Stimulated activated CD4-positive, alpha-beta T cell treated with anti-CD3 and anti-CD28 coated beads, Interleukin-15, amount 100 ng/mL, for 24 hours (primary cell): Measurements from ENCODE around the gene SETSIP.
"Not testable (repeated sequence)": the region's sequence is repeated elsewhere in the genome, so short reads cannot be mapped to it uniquely, and the experiment has no call there.

ENCODE experiments used
- DNase-seq: peaks from one replicate; pipeline ENCODE4 v3.0.0-alpha.2; 2020

The SETSIP gene

GRCh38 chr1:92075311-92075710 lies at the start of gene SETSIP:
TSS of gene SETSIP (minus strand) at chr1:92075411. CDS start at chr1:92075411, 0 bp downstream.
- no peak for DNase-seq

DNA sequence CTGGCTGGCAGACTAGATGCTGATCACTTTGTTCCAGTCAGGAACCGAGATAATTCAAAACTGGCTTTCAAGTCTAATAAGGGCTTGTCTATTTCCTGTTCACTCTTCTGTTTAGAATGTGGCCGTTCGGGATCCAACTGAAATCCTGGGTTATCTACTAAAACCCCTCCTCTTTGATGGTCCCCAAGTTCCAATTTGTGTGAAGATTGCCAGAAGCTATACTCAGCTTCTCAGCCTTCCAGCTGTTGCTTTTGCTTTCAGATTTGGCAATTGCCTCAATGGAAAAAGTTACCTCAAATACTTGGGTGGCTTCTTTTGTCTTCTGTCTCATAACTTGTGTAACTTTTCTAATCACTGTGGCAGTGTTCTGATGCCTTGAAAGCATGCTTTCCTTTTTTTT lies 48.7 kb upstream of the SETSIP start:
- DNase-seq = peak; percentile 15

GRCh38 chr1:92118826-92119225 lies 43.6 kb upstream of the SETSIP start:
- no peak for DNase-seq

DNA sequence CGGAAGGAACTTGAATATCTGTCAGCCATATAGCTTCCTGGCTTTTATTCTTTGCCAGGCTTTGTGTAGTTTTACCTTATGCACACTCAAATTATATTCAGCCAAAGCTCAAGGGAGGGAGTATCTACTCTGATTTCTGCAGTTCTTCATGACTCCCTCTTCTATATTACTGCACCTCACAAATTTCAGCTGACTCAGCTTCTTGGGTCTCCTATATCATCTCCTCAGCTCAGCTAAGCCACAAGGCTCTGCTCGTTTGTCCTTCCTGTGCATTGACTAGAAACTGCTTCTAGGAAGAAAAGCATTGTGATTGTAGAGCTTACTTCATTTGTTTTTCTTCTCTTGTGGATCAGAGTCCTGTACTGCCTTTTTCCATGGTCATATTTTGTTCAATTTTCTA lies 42.3 kb upstream of the SETSIP start:
- no peak for DNase-seq

DNA sequence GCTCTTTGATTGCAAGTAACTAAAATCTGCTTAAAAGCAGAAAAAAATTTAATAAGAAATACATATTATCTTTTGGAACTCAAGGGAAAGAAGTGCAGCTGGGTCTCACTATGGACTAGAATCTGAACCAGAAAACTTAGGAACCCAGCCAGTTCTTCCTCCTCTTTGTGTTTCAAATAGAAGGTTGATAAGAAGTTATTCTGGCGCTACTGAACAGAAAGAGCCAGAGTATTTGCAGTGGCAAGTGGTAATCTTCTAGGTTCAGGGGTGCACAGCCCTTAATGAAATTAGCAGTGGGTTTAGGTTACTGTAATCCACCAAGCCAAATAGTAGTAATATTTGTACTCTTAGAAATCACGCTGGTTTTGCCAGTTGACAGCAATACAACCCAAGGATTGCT lies 33.4 kb upstream of the SETSIP start:
- DNase-seq = no peak

DNA sequence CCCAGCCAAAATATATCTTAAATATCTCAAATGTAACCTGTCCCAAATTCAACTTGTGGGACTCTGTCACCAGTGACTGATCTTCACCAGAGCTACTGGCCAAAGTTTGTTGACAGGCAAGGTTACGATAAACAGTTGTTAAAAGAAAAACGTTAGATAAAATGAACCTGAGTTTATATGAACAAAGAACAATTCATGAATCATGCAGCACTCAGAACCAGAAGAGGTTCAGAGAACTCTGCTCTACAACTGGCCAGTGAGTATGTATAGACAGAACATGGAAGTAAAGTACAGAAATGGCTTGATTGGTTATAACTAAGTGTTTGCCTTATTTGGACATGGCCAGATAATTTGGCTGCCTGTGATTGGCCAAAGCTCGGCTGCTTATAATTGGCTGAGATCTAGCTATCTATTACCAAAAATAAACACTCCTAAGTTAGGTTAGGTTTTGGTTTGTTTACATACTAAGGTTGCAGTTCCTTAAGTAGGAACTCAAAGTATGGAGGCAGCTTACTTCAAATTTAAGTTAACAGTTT lies 30.4 kb upstream of the SETSIP start:
- DNase-seq = no peak

- DNase-seq = peak; percentile 11
These were observed 21.1 kb upstream of the SETSIP start for GRCh38 chr1:92096317-92096716.

DNA sequence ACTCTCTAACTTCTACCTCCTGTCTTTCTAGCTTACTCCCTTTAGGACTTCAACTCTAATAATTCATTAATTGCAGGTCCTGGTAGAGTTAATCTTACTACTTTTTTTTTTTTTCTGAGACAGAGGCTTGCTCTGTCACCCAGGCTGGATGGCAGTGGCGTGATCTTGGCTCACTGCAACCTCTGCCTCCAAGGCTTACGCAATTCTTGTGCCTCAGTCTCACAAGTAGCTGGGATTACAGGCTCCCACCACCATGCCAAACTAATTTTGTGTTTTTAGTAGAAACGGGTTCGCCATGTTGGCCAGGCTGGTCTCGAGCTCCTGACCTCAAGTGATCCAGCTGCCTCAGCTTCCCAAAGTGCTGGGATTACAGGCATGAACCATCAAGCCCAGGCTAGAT lies 20.7 kb upstream of the SETSIP start:
- DNase-seq = no peak

DNA sequence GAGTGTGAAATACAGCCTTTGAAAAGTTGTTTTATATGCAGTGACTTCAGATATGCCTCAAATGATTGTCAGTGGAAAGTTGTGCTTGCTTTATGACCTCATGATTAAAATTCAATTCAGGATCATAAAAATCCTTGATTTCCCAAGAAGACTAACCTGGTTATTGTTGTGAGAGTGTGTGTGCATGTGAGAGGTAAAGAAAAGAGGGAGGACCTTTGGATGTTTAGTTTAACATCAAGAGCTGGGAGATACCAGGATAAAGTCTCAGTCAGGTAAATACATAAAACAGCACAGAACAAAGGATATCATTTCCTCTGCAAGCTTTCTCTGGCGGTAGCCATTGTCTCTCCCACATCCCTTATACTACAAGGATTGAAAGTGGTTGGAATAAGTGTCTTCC lies 19.4 kb upstream of the SETSIP start:
- no peak for DNase-seq

DNA sequence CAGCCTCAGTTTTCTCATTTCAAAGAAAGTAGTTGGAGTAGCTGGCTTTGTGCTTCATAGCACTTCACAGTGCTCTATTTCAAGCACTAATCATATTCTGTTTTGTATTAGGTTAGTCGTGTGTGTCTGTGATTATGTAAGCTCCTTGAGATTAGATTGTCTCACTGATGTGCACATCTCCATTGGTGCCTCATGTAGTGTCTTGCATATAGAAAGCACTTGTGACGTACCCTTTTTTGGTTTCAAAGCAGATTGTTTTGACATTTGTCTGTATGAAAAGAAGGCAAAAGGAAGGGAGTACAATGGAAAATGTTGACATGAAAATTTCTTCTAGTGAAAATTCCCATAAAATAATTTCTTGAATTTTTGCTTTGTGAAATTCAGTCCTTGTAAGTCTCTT lies 18.9 kb upstream of the SETSIP start:
- no peak for DNase-seq

GRCh38 chr1:92091625-92092024 lies 16.4 kb upstream of the SETSIP start:
- DNase-seq = no peak

GRCh38 chr1:92087542-92087941 lies 12.3 kb upstream of the SETSIP start:
- no peak for DNase-seq

DNA sequence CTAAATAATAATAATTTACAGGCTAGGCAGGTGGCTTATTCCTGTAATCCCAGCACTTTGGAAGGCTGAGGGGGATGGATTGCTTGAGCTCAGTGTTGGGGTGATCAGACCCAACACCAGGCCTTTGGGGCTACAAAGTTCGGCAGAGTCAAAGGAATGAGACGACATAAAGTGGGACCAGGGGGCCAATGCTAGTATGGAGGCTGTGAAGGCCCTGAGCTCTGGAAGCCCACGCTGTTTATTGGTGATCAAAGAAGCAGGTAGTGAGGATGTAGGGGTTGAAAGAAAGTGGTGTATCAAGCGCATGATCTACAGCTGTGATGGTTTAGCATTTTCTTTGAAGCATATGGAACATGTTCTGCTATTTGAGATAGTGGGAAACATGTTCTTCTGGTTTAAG lies 10.5 kb upstream of the SETSIP start:
- no peak for DNase-seq

DNA sequence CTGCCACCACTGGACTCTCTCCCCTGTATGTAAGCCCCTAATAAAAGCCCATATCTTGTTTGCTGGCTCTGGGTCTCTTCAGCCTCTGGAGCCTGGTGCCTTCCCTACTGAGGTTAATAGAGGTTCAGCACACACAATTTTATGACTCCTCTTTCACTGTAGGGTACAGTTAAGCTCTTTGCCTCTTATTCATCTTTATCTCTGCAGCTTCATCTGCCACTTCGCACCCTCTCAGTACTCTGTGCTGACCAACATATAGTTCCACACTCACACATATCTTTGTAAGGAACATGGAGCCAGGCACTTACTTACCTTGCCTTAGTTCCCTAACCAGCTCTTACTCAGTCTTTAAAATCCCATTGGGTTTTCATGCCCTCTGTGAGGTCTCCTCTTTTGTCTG lies 9.4 kb upstream of the SETSIP start:
- DNase-seq = no peak

DNA sequence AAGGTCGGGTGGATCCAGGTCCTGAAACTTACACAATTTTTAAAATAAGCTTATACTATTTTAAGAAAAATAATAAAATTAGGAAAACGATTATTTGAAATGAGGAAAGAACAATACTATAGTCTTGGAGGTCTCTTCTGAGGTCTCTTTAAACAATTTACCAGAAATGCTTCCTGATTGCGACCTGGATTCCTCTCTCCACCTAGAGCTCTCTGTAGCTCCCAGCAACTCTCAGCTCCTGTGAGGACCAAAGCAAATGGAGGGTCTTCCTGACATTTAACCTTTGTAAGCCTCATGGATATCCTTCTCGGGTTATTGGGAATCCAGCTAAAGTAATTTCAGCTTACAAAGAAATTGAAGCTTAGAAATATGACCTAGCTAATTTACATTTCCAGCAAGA lies 5.8 kb upstream of the SETSIP start:
- no peak for DNase-seq

DNA sequence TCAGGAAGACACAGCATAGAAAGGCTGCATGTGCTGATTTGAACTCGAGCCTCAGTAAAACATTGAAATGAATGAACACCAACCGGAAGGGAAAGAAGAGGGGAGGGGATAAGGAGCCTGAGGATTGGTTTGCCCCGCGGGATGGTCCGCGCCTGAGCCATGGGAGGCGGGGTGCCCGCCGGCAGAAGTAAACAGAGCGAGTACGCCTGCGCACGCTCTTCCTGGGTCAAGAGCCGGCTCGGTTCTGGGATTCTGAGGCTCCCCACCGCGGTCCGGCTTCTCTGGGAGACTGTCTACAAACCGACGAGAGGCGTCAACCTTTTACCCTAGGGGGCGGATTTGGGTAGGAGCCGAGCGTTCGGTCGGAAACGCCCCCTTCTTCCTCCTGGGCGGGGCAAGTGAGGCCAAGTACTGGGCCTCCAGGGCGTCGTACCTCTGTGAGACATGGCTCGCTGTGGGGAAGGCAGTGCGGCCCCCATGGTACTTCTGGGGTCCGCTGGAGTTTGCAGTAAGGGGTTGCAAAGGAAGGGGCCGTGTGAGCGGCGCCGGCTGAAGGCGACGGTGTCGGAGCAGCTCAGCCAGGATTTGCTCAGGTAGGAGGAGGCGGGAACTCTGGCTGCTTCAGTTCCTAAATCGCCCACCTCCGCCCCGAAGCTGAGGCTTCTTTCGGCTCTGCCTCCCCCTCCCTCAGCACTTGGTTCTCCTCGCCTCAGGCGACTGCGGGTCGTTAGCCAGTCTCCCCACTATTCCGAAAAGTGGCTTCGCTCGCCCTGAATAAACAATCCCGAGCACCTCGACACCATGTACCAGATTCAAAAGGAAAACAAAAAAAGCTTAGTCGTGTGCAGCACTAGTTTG lies 5.1 kb upstream of the SETSIP start, which contains the start of gene BTBD8:
BTBD8 (plus strand) TSS at position 218 of the 858 bp plus-strand sequence; CDS start at position 445, 227 bp downstream.
- peak; percentile 89 for DNase-seq

GRCh38 chr1:92079441-92079840 lies 4.2 kb upstream of the SETSIP start:
- DNase-seq = no peak

GRCh38 chr1:92078077-92078476 lies 2.9 kb upstream of the SETSIP start:
- not testable (repeated sequence) for DNase-seq

DNA sequence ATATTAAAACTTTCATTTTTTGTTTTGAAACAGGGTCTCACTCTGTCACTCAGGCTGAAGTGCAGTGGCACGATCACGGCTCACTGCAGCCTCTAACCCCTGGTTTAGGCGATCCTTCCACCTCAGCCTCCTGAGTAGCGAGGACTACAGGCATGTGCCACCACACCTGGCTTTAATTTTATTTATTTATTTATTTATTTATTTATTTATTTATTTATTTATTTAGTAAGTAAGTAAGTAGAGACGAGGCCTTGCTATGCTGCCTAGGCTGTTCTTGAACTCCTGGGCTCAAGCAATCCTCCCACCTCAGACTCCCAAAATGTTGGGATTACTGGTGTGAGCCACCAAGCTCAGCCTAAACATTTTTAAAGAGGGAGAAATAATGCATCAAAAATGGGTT lies 1.2 kb upstream of the SETSIP start:
- no peak for DNase-seq

GRCh38 chr1:92074446-92074845 lies 765 bp downstream of the SETSIP start:
- not testable (repeated sequence) for DNase-seq

- DNase-seq = no peak
These were observed 4.3 kb downstream of the SETSIP start for GRCh38 chr1:92070892-92071291.

- no peak for DNase-seq
These were observed 8.9 kb downstream of the SETSIP start for GRCh38 chr1:92066321-92066720.

- DNase-seq = no peak
These were observed 10.2 kb downstream of the SETSIP start for GRCh38 chr1:92065042-92065441.

DNA sequence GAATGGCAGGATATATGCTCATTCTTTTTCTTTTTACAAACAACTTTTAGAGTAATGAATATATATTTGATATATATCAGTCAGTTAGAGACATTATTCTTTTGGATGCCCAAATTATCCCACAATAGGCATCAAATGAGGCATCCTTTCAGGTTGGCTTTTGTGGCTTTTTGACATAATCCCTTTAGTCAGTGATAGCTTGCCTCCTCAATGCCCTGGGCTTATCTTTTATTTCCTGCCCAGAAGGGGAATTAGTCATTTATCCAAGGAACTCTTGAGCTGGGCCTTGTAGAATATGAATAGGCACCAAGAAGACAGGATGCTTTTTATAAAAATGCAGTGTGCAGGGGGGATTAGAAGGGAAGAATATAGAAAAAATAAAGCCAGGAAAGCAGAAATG lies 23.3 kb downstream of the SETSIP start:
- no peak for DNase-seq
